ENCODE data around the gene RMI2.
"Not testable (repeated sequence)": the region's sequence is repeated elsewhere in the genome, so short reads cannot be mapped to it uniquely, and the experiment has no call there.

Gene RMI2

GRCh38 chr16:11345040-11345862 lies at the start of gene RMI2:
RMI2 (plus strand) TSS chr16:11345459; CDS start chr16:11345472, 13 bp downstream.
- DNase-seq: peak; percentile 93

- DNase-seq: no peak
These were observed 49.6 kb upstream of the RMI2 start for GRCh38 chr16:11295672-11296071.

GRCh38 chr16:11296351-11296705 lies 48.9 kb upstream of the RMI2 start:
- no peak for DNase-seq

GRCh38 chr16:11296706-11297491 lies 48.4 kb upstream of the RMI2 start:
- DNase-seq: no peak

- peak; percentile 69 for DNase-seq
These were observed 47.6 kb upstream of the RMI2 start for GRCh38 chr16:11297492-11298142.

- no peak for DNase-seq
These were observed 46.9 kb upstream of the RMI2 start for GRCh38 chr16:11298143-11298900.

GRCh38 chr16:11298950-11299547 lies 46.2 kb upstream of the RMI2 start:
- not testable (repeated sequence) for DNase-seq

GRCh38 chr16:11299865-11300559 lies 45.2 kb upstream of the RMI2 start:
- no peak for DNase-seq

- no peak for DNase-seq
These were observed 44.7 kb upstream of the RMI2 start for GRCh38 chr16:11300560-11300892.

- DNase-seq: no peak
These were observed 43.4 kb upstream of the RMI2 start for GRCh38 chr16:11301645-11302501.

- no peak for DNase-seq
These were observed 42.3 kb upstream of the RMI2 start for GRCh38 chr16:11302977-11303376.

GRCh38 chr16:11303405-11304138 lies 41.7 kb upstream of the RMI2 start:
- no peak for DNase-seq

- no peak for DNase-seq
These were observed 38.9 kb upstream of the RMI2 start for GRCh38 chr16:11306381-11306780.

GRCh38 chr16:11306997-11307638 lies 38.1 kb upstream of the RMI2 start:
- DNase-seq: no peak

GRCh38 chr16:11307639-11308492 lies 37.4 kb upstream of the RMI2 start:
- DNase-seq: no peak

- no peak for DNase-seq
These were observed 36.6 kb upstream of the RMI2 start for GRCh38 chr16:11308493-11309283.

- DNase-seq: no peak
These were observed 35.2 kb upstream of the RMI2 start for GRCh38 chr16:11309895-11310633.
